ENCODE measurements around the gene ZNF561.
A peak's percentile ranks its signal among the peaks of the same experiment; 100 is the strongest.
"Not testable (repeated sequence)": the region's sequence is repeated elsewhere in the genome, so short reads cannot be mapped to it uniquely, and the experiment has no call there.

Gene ZNF561

GRCh38 chr19:9636018-9636417, 15.0 kb upstream of the ZNF561 start:
- Histone ChIP-seq H3K4me1 (ENCODE audit: insufficient read depth, low read length) (no peaks in the 10 kb centered on the region), H3K27ac (ENCODE audit: low read length) (no peak overlapping the region), H3K27me3 (ENCODE audit: insufficient read depth, low read length) (no peaks in the 10 kb centered on the region), H3K36me3 (ENCODE audit: insufficient read depth, low read depth, low read length) (peaks cover 48% of the 10 kb centered on the region), H3K4me3 (ENCODE audit: low read length) (no peak overlapping the region), H3K9me3 (ENCODE audit: insufficient read depth, low read depth, low read length) (peaks cover 3% of the 10 kb centered on the region; the same call in 1 of the 2 replicates), H3K9ac (ENCODE audit: low read depth, low read length) (no peak overlapping the region)

- Histone ChIP-seq H3K4me1 (ENCODE audit: insufficient read depth, low read length) (peaks cover 2% of the 10 kb centered on the region; the same call in 1 of the 2 replicates), H3K9ac (ENCODE audit: low read depth, low read length) (no peak overlapping the region), H3K27ac (ENCODE audit: low read length) (no peak overlapping the region), H3K36me3 (ENCODE audit: insufficient read depth, low read depth, low read length) (peaks cover 9% of the 10 kb centered on the region), H3K4me3 (ENCODE audit: low read length) (no peak overlapping the region), H3K27me3 (ENCODE audit: insufficient read depth, low read length) (no peaks in the 10 kb centered on the region), H3K9me3 (ENCODE audit: insufficient read depth, low read depth, low read length) (no peaks in the 10 kb centered on the region)
These were observed 6.8 kb upstream of the ZNF561 start for GRCh38 chr19:9627856-9628255.

GRCh38 chr19:9622531-9622930, 1.5 kb upstream of the ZNF561 start:
- peak overlapping the region; percentile 60; the same call in 1 of the 2 replicates for H3K9ac ChIP-seq (ENCODE audit: low read depth, low read length)
- peaks cover 2% of the 10 kb centered on the region; the same call in 1 of the 2 replicates for H3K4me1 ChIP-seq (ENCODE audit: insufficient read depth, low read length)
- 0 out of 2 replicates have a peak overlapping the region, but pooled peaks have one; percentile 6 for H3K4me3 ChIP-seq (ENCODE audit: low read length)
- no peaks in the 10 kb centered on the region for H3K9me3 ChIP-seq (ENCODE audit: insufficient read depth, low read depth, low read length)
- H3K36me3 ChIP-seq (ENCODE audit: insufficient read depth, low read depth, low read length), result peaks cover 21% of the 10 kb centered on the region
- H3K27me3 ChIP-seq (ENCODE audit: insufficient read depth, low read length), result no peaks in the 10 kb centered on the region
- H3K27ac ChIP-seq (ENCODE audit: low read length), result no peak overlapping the region

GRCh38 chr19:9620842-9621155, 233 bp downstream of the ZNF561 start:
- Histone ChIP-seq H3K4me3 (ENCODE audit: low read length) (peak overlapping the region; percentile 89), H3K9me3 (ENCODE audit: insufficient read depth, low read depth, low read length) (no peaks in the 10 kb centered on the region), H3K27ac (ENCODE audit: low read length) (peak overlapping the region; percentile 98), H3K36me3 (ENCODE audit: insufficient read depth, low read depth, low read length) (peaks cover 38% of the 10 kb centered on the region), H3K9ac (ENCODE audit: low read depth, low read length) (peak overlapping the region; percentile 98), H3K4me1 (ENCODE audit: insufficient read depth, low read length) (peaks cover 2% of the 10 kb centered on the region; the same call in 1 of the 2 replicates), H3K27me3 (ENCODE audit: insufficient read depth, low read length) (no peaks in the 10 kb centered on the region)

GRCh38 chr19:9615844-9616243, 5.2 kb downstream of the ZNF561 start:
- H3K27me3 ChIP-seq (ENCODE audit: insufficient read depth, low read length), result no peaks in the 10 kb centered on the region
- H3K9ac ChIP-seq (ENCODE audit: low read depth, low read length), result no peak overlapping the region
- no peaks in the 10 kb centered on the region for H3K4me1 ChIP-seq (ENCODE audit: insufficient read depth, low read length)
- peaks cover 88% of the 10 kb centered on the region for H3K36me3 ChIP-seq (ENCODE audit: insufficient read depth, low read depth, low read length)
- no peak overlapping the region for H3K4me3 ChIP-seq (ENCODE audit: low read length)
- H3K9me3 ChIP-seq (ENCODE audit: insufficient read depth, low read depth, low read length), result peaks cover 31% of the 10 kb centered on the region
- H3K27ac ChIP-seq (ENCODE audit: low read length), result no peak overlapping the region

GRCh38 chr19:9610484-9611113, 10.4 kb downstream of the ZNF561 start:
- no peaks in the 10 kb centered on the region for H3K4me1 ChIP-seq (ENCODE audit: insufficient read depth, low read length)
- H3K36me3 ChIP-seq (ENCODE audit: insufficient read depth, low read depth, low read length), result peaks cover 76% of the 10 kb centered on the region
- no peak overlapping the region for H3K27ac ChIP-seq (ENCODE audit: low read length)
- no peak overlapping the region for H3K9ac ChIP-seq (ENCODE audit: low read depth, low read length)
- no peak overlapping the region; the same call in 1 of the 2 replicates for H3K4me3 ChIP-seq (ENCODE audit: low read length)
- peaks cover 56% of the 10 kb centered on the region for H3K9me3 ChIP-seq (ENCODE audit: insufficient read depth, low read depth, low read length)
- no peaks in the 10 kb centered on the region for H3K27me3 ChIP-seq (ENCODE audit: insufficient read depth, low read length)

- Histone ChIP-seq H3K27me3 (ENCODE audit: insufficient read depth, low read length) (no peaks in the 10 kb centered on the region), H3K4me3 (ENCODE audit: low read length) (no peak overlapping the region), H3K9me3 (ENCODE audit: insufficient read depth, low read depth, low read length) (peaks cover 55% of the 10 kb centered on the region), H3K4me1 (ENCODE audit: insufficient read depth, low read length) (no peaks in the 10 kb centered on the region), H3K36me3 (ENCODE audit: insufficient read depth, low read depth, low read length) (peaks cover 60% of the 10 kb centered on the region), H3K27ac (ENCODE audit: low read length) (no peak overlapping the region), H3K9ac (ENCODE audit: low read depth, low read length) (no peak overlapping the region)
These were observed 12.1 kb downstream of the ZNF561 start for GRCh38 chr19:9608912-9609311.

- no peak overlapping the region for H3K27ac ChIP-seq (ENCODE audit: low read length)
- no peaks in the 10 kb centered on the region for H3K4me1 ChIP-seq (ENCODE audit: insufficient read depth, low read length)
These were observed 24.0 kb downstream of the ZNF561 start for GRCh38 chr19:9597027-9597426.

GRCh38 chr19:9586764-9587163, 34.3 kb downstream of the ZNF561 start:
- Histone ChIP-seq H3K4me1 (ENCODE audit: insufficient read depth, low read length) (peaks cover 12% of the 10 kb centered on the region; the same call in 1 of the 2 replicates), H3K9me3 (ENCODE audit: insufficient read depth, low read depth, low read length) (no peaks in the 10 kb centered on the region), H3K27ac (ENCODE audit: low read length) (no peak overlapping the region), H3K9ac (ENCODE audit: low read depth, low read length) (no peak overlapping the region), H3K4me3 (ENCODE audit: low read length) (no peak overlapping the region), H3K36me3 (ENCODE audit: insufficient read depth, low read depth, low read length) (peaks cover 8% of the 10 kb centered on the region), H3K27me3 (ENCODE audit: insufficient read depth, low read length) (no peaks in the 10 kb centered on the region)

More at GRCh38 chr19:9597027-9597426, 24.0 kb downstream of the ZNF561 start:
- Histone ChIP-seq H3K36me3 (ENCODE audit: insufficient read depth, low read depth, low read length) (no peaks in the 10 kb centered on the region), H3K9me3 (ENCODE audit: insufficient read depth, low read depth, low read length) (no peaks in the 10 kb centered on the region), H3K27me3 (ENCODE audit: insufficient read depth, low read length) (no peaks in the 10 kb centered on the region), H3K4me3 (ENCODE audit: low read length) (no peak overlapping the region), H3K9ac (ENCODE audit: low read depth, low read length) (no peak overlapping the region)

- peak within 1 kb of the TSS; percentile 95 for H3K9ac ChIP-seq (ENCODE audit: low read depth, low read length)
- peaks cover 19% of the 10 kb centered on the region; the same call in 1 of the 2 replicates for H3K4me1 ChIP-seq (ENCODE audit: insufficient read depth, low read length)
- H3K4me3 ChIP-seq (ENCODE audit: low read length), result peak within 1 kb of the TSS; percentile 84
- H3K27me3 ChIP-seq (ENCODE audit: insufficient read depth, low read length), result no peaks in the 10 kb centered on the region
- H3K36me3 ChIP-seq (ENCODE audit: insufficient read depth, low read depth, low read length), result peaks cover 31% of the 10 kb centered on the region
- no peaks in the 10 kb centered on the region; the same call in 1 of the 2 replicates for H3K9me3 ChIP-seq (ENCODE audit: insufficient read depth, low read depth, low read length)
- peak within 1 kb of the TSS; percentile 97 for H3K27ac ChIP-seq (ENCODE audit: low read length)
These were observed 36.8 kb downstream of the ZNF561 start, which contains the start of gene ZNF121 for GRCh38 chr19:9584073-9584833. ZNF121 (minus strand) TSS chr19:9584504; CDS start chr19:9568097, 16,407 bp downstream.

GRCh38 chr19:9582081-9582725, 38.8 kb downstream of the ZNF561 start:
- H3K4me3 ChIP-seq (ENCODE audit: low read length), result peak overlapping the region; percentile 84
- not testable (repeated sequence) for H3K9me3 ChIP-seq (ENCODE audit: insufficient read depth, low read depth, low read length); H3K27me3 ChIP-seq (ENCODE audit: insufficient read depth, low read length)
- H3K36me3 ChIP-seq (ENCODE audit: insufficient read depth, low read depth, low read length), result peaks cover 43% of the 10 kb centered on the region
- peaks cover 19% of the 10 kb centered on the region; the same call in 1 of the 2 replicates for H3K4me1 ChIP-seq (ENCODE audit: insufficient read depth, low read length)
- peak overlapping the region; percentile 44 for H3K27ac ChIP-seq (ENCODE audit: low read length)
- H3K9ac ChIP-seq (ENCODE audit: low read depth, low read length), result peak overlapping the region; percentile 95
